H1 (cell line): ENCODE measurements around the gene SLC26A9. TPM values are rescaled to one million over a fixed set of nuclear protein-coding genes. Genes with fewer than 3 reads are reported as not detected.

Source experiments
- CBX5 ChIP-seq: fragments of 300-800, 300-1000 bp; sonication (generic); IDR thresholded peaks from 2 replicates; pipeline ENCODE4 v1.7.1; 2016; ENCODE audit warnings: antibody characterized with exemption, low read length, low read depth
- EZH2 ChIP-seq: fragments of 200-600 bp; sonication (generic); IDR thresholded peaks from 2 replicates; pipeline ENCODE4 v1.7.1; 2012; ENCODE audit warnings: low read depth, mild to moderate bottlenecking, moderate library complexity, low read length, inconsistent platforms; ENCODE audit not compliant: severe bottlenecking
- POLR2A ChIP-seq, 2 experiments: IDR thresholded peaks; 1 replicate in 1 of 2; 2 replicates in 1 of 2; pipeline ENCODE4 v1.6.1; 2011; ENCODE audit warnings: low read depth in 2 of 2, low read length in 2 of 2, mild to moderate bottlenecking in 2 of 2; ENCODE audit errors: control extremely low read depth in 1 of 2
- SP4 ChIP-seq: IDR thresholded peaks from 2 replicates; pipeline ENCODE4 v1.6.1; 2012; ENCODE audit warnings: low read length, inconsistent platforms
- TAF1 ChIP-seq: IDR thresholded peaks from 2 replicates; pipeline ENCODE4 v1.6.1; 2011; ENCODE audit warnings: mild to moderate bottlenecking, low read depth, low read length
- TAF7 ChIP-seq: optimal IDR thresholded peaks from 2 replicates; pipeline ENCODE3; 2011; ENCODE audit warnings: low read depth, mild to moderate bottlenecking, inconsistent platforms, low read length, moderate library complexity, borderline replicate concordance
- TCF12 ChIP-seq: IDR thresholded peaks from 2 replicates; pipeline ENCODE4 v1.6.1; 2011; ENCODE audit warnings: low read depth, mild to moderate bottlenecking, low read length
- polyA plus RNA-seq, 7 experiments: library from polyadenylated mRNA; depleted of rRNA in 3 of 7; stranded (reverse) in 5 of 7; unstranded in 2 of 7; fragments of >200 nt in 5 of 7; fragments of 200-250 nt in 2 of 7; gene quantifications; 1 replicate in 5 of 7; 2 replicates in 1 of 7; 4 replicates in 1 of 7; pipeline versions ENCODE4 v1.2.1 to v1.2.3, GENCODE V29; 2011 to 2013; ENCODE audit warnings: missing spikeins in 2 of 7, mixed read lengths in 2 of 7
- total RNA-seq: library from RNA; stranded (reverse); fragmentation: NEBNext Ultra II Directional; extraction: Animal tissue kit (Norgen Biotek cat#: 25700); gene quantifications from 2 replicates; pipeline ENCODE4 v1.2.1, GENCODE V29; 2021

The SLC26A9 gene
- total and polyA plus RNA-seq, 2 of the 8 experiments (the other 6 are each of a cell fraction or from before 2014, with no cell fraction given): not detected

- TF ChIP-seq TAF1: no peak
- TF ChIP-seq POLR2A (IDR thresholded peaks at IDR 0.05; ENCODE audit: control extremely low read depth in 1 of 2, low read depth in 2 of 2, low read length in 2 of 2): no peak
- no peak for TF ChIP-seq EZH2
- no peak for TF ChIP-seq TCF12
- TF ChIP-seq CBX5: no peak
- TF ChIP-seq SP4: no peak
- TF ChIP-seq TAF7: no peak
These were observed 32.8 kb upstream of the SLC26A9 start (continued) for GRCh38 chr1:205976036-205976435.
